ENCODE results near the gene FBXW5. TPM values are rescaled to one million over a fixed set of nuclear protein-coding genes. Genes with fewer than 3 reads are reported as not detected.

The FBXW5 gene
- total and polyA plus RNA-seq, 2 donors (not counting 3 experiments of a cell fraction or from before 2014, with no cell fraction given), result 97.3 to 151 TPM

DNA sequence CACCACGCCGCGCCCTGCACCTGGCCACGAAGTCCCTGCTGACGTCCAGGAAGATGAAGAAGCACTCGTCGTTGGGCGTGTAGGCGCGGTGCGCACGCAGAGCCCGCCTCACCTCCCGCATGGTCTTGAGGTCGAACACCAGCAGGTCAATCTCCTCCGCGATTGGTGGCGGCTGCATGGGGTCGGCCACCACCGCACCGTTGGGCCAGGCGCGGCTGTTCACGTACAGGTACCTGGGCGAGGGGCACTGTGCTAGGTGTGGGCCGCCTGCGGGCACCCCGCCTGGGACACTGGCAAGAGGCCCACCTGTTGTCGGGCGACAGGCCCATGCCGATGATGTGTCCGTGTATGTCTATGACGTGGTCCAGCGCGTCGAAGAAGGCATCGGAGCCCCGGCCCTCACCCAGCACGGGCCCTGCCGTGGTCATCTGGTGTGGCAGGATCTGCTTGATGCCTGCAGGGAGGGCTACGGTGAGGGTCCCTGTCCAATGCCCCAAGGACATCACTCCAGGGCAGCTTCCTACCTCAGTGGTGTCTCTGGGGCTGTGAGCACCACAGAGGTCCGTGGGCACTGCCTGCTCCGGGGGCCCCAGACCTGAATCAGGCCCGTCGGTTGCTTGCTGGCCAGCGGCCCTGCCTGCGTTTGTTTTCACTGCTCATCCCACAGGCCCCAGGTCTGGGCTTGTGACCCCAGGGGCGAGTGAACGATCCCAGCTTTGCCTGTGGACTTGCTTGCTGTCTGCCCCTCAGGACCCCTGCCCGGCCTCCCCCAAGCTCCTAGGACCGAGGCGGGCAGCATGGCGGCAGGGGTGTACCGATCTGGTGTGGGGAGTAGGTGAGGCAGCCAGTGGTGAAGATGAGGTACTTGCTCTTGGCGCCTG lies 3.1 kb downstream of the FBXW5 start:
- ChIA-PET POLR2A (no interaction called here), CTCF (no interaction called here)
- no peaks in the 10 kb centered on the region for H3K27me3 ChIP-seq (ENCODE audit: control insufficient read depth in 2 of 2, insufficient read depth in 2 of 2, low read length in 2 of 2)
- no peaks in the 10 kb centered on the region for H3K9me1 ChIP-seq (replicated peaks; ENCODE audit: control insufficient read depth, extremely low read depth, insufficient read depth, low read length)
- H3K4me1 ChIP-seq (ENCODE audit: control insufficient read depth, extremely low read depth, insufficient read depth, low read length), result no peaks in the 10 kb centered on the region
- intact Hi-C loops (cut with micrococcal nuclease) (loop anchor here (5.0 kb wide), 1 partner anchor 54 kb away; the partner anchor contains the start of gene TRAF2), dilution Hi-C loops (cut with MboI; ENCODE audit: extremely low pct_ligation_motif_present, low sequenced_read_pairs) (loop anchor here (25.0 kb wide), 1 partner anchor 129 kb away; the partner anchor contains the start of gene RABL6)
- no TSS peak for BruUV-seq (replicated peaks)
- no peak for DNase-seq (ENCODE audit: low read depth, low spot score)
- H3K27ac ChIP-seq (ENCODE audit: insufficient read depth, low read depth, low read length), result no peak overlapping the region
- H3K9ac ChIP-seq (replicated peaks; ENCODE audit: extremely low read depth, insufficient read depth, low read length), result no peak overlapping the region
- H3K36me3 ChIP-seq (ENCODE audit: control insufficient read depth in 2 of 2, extremely low read depth in 1 of 2, insufficient read depth in 2 of 2, low read length in 2 of 2), result peaks cover 2 to 31% of the 10 kb centered on the region in 2 experiments
- no peaks in the 10 kb centered on the region for H4K20me1 ChIP-seq (replicated peaks; ENCODE audit: control insufficient read depth, extremely low read depth, insufficient read depth, low read length)
- FAIRE-seq, result no peak
- H3K4me3 ChIP-seq (replicated peaks in 1 of 3; ENCODE audit: insufficient read depth in 1 of 3, low read depth in 1 of 3, low read length in 3 of 3), result no peak overlapping the region
- H2AFZ ChIP-seq (ENCODE audit: low read depth, low read length), result no peak overlapping the region
- TF ChIP-seq, protein P1, sequence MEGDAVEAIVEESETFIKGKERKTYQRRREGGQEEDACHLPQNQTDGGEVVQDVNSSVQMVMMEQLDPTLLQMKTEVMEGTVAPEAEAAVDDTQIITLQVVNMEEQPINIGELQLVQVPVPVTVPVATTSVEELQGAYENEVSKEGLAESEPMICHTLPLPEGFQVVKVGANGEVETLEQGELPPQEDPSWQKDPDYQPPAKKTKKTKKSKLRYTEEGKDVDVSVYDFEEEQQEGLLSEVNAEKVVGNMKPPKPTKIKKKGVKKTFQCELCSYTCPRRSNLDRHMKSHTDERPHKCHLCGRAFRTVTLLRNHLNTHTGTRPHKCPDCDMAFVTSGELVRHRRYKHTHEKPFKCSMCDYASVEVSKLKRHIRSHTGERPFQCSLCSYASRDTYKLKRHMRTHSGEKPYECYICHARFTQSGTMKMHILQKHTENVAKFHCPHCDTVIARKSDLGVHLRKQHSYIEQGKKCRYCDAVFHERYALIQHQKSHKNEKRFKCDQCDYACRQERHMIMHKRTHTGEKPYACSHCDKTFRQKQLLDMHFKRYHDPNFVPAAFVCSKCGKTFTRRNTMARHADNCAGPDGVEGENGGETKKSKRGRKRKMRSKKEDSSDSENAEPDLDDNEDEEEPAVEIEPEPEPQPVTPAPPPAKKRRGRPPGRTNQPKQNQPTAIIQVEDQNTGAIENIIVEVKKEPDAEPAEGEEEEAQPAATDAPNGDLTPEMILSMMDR (IDR thresholded peaks at IDR 0.05; ENCODE audit: extremely low read depth in 1 of 2, insufficient read depth in 1 of 2, low read depth in 1 of 2, low read length in 2 of 2), result no peak
- TF ChIP-seq FOS (IDR thresholded peaks at IDR 0.05; ENCODE audit: borderline replicate concordance, insufficient read depth, low read length) (no peak), MYC (IDR thresholded peaks at IDR 0.05; ENCODE audit: low read depth, low read length) (no peak), JUN (IDR thresholded peaks at IDR 0.05; ENCODE audit: borderline replicate concordance, insufficient read depth, insufficient read length, low read depth) (no peak), EZH2 (IDR thresholded peaks at IDR 0.05; ENCODE audit: borderline replicate concordance, low read depth, low read length, severe bottlenecking) (no peak), POLR2AphosphoS5 (IDR thresholded peaks at IDR 0.05; ENCODE audit: insufficient read depth, low read depth, low read length) (no peak), GATA2 (IDR thresholded peaks at IDR 0.05; ENCODE audit: insufficient read depth, insufficient read length, low read depth, low read length) (no peak), POLR2A (IDR thresholded peaks at IDR 0.05; ENCODE audit: low read depth, low read length) (no peak)
- TF ChIP-seq, protein P2, sequence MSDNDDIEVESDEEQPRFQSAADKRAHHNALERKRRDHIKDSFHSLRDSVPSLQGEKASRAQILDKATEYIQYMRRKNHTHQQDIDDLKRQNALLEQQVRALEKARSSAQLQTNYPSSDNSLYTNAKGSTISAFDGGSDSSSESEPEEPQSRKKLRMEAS (IDR thresholded peaks at IDR 0.05; ENCODE audit: insufficient read depth, insufficient read length), result no peak
- H3K9me3 ChIP-seq (replicated peaks; ENCODE audit: control insufficient read depth, insufficient read depth, low read length), result no peaks in the 10 kb centered on the region
- no peak overlapping the region for H3K4me2 ChIP-seq (ENCODE audit: insufficient read depth, low read length)
- H3K79me2 ChIP-seq (ENCODE audit: control insufficient read depth, insufficient read depth, low read length), result peaks cover 26% of the 10 kb centered on the region

All from endothelial cell of umbilical vein (primary cell).